M059J (cell line): ENCODE measurements around the gene SPDYE5. TPM values are rescaled to one million over a fixed set of nuclear protein-coding genes. Genes with fewer than 3 reads are reported as not detected.

Experiments used
- DNase-seq: peaks from one replicate; pipeline ENCODE4 v3.0.0-alpha.2; 2012; ENCODE audit warnings: low read depth
- total RNA-seq: library from RNA; depleted of rRNA; stranded (reverse); fragments of >200 nt; shearing (Covaris generic); gene quantifications from 2 replicates; pipeline ENCODE4 v1.2.3, GENCODE V29; 2014; rRNA removed

SPDYE5 gene
- total RNA-seq, 1 experiment from 2014 or later: not detected

GRCh38 chr7:75536940-75537538, 44.9 kb downstream of the SPDYE5 start:
- DNase-seq: no peak

DNA sequence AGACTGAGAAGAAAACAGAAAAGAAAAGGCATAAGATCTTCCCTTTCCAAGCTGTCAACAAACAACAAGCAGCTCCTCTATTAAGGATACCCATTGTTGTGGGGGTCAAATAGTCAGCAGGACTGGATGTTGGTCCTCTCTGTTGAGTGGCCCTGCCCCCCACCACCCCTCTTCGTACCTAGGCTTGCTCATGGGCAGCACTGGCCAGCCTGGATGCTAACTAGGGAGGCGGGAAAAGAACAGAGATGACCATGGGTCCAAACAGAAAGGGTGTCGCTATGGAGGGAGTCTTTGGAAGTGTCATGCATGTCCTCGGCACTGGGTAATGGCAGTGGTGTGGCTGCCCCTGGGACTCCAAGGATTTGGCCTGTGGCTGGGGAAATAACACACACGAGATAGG, 45.6 kb downstream of the SPDYE5 start:
- DNase-seq: no peak

DNA sequence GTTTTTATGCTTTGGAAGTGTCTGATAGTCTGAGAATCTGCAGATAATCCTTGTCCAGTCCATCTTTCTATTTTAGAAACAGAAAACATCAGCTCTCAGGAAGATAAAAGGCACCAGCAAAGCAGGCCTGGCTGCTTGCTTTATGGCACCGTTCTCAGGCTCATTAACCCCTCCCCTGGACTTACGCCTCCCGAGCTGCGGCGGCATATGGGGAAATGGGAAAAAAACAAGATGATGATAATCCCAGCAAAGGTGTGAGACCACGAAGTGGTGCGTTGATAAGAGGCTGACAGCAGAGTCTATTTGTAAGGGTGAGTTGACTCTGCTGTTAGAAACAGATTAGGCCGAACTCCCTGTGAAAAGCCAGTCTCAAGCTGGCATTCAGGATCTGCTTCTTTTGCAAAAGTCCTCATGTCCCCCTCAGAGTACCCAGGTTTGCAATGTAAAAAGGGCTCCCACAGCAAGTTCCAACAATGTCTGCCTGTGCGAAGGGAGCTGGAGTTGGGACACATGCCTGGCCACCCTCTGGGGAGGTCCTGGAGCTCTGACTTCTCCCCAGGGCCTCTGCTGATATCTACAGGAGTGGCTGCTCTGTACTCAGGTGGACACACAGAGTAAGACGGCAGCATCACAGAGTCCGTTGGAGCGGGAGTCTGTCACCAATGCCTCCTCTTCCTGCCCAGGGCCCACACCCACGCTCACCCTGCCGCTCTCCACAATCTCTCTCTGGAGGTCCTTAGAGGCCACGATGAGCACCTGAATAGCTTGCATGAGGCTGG, 54.3 kb downstream of the SPDYE5 start:
- no peak for DNase-seq

Other genes starting within 250 kb of the SPDYE5 start
- 0.10 and 0.12 TPM in 2 replicates for gene TRIM73, start 96.7 kb upstream of the SPDYE5 start, total RNA-seq
- 8.4 and 13.6 TPM in 2 replicates for gene POM121C, start 6.0 kb upstream of the SPDYE5 start, total RNA-seq
- 20.5 and 43.3 TPM in 2 replicates for gene HIP1, start 246.6 kb downstream of the SPDYE5 start, total RNA-seq